Epithelial cell of esophagus (primary cell): ENCODE measurements around the gene GUK1.

ENCODE experiments used
- DNase-seq: peaks from one replicate; pipeline ENCODE4 v3.0.0; 2010; ENCODE audit warnings: low read depth
- H3K4me3 ChIP-seq: 2 replicates; pipeline ENCODE4 v1.5.1; 2011; ENCODE audit warnings: mild to moderate bottlenecking, low read length, control low read depth
- TF ChIP-seq, protein P1 (sequence below): IDR thresholded peaks from 2 replicates; pipeline ENCODE4 v1.5.1; 2011; ENCODE audit warnings: low read depth, mild to moderate bottlenecking, low read length, control low read depth, inconsistent platforms; ENCODE audit not compliant: insufficient read depth; ENCODE audit errors: missing control alignments

The GUK1 gene

DNA sequence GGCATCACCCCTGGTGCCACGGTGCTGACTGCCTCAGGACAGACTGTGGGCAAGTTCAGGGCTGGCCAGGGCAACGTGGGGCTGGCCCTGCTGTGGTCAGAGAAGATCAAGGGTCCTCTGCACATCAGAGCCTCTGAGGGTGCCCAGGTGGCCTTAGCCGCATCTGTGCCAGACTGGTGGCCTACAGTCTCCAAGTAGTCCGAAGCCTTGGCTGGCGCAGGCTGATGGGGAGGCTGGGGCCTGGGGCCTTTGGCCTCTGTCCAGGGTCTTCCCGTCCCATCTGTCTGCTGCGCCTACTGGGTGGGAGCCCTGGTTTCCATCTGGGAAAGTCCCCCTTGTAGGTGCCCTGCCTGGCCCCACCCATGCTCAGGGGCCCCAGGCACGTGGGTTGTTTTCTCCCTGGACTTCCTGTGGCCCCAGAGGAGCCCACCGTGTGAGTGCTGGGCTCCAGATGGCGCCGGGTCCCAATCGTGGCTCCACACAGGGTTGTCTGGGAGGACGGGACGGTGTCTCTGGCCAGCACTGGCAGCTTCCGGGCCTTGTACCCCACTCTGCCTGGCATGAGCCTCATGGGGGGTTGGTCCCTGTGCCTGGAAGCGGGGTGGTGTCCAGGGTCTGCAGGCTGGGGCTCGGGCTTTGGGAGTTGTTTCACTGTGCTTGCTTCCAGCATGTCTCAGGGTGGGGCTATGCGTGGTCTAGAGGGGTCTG, 35.4 kb downstream of the GUK1 start:
- no peak overlapping the region for H3K4me3 ChIP-seq
- TF ChIP-seq, protein P1, sequence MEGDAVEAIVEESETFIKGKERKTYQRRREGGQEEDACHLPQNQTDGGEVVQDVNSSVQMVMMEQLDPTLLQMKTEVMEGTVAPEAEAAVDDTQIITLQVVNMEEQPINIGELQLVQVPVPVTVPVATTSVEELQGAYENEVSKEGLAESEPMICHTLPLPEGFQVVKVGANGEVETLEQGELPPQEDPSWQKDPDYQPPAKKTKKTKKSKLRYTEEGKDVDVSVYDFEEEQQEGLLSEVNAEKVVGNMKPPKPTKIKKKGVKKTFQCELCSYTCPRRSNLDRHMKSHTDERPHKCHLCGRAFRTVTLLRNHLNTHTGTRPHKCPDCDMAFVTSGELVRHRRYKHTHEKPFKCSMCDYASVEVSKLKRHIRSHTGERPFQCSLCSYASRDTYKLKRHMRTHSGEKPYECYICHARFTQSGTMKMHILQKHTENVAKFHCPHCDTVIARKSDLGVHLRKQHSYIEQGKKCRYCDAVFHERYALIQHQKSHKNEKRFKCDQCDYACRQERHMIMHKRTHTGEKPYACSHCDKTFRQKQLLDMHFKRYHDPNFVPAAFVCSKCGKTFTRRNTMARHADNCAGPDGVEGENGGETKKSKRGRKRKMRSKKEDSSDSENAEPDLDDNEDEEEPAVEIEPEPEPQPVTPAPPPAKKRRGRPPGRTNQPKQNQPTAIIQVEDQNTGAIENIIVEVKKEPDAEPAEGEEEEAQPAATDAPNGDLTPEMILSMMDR: no peak
- DNase-seq: no peak

- TF ChIP-seq, protein P1: no peak
- no peak overlapping the region for H3K4me3 ChIP-seq
- DNase-seq: no peak
Measured at GRCh38 chr1:228176024-228176395, 35.9 kb downstream of the GUK1 start.

DNA sequence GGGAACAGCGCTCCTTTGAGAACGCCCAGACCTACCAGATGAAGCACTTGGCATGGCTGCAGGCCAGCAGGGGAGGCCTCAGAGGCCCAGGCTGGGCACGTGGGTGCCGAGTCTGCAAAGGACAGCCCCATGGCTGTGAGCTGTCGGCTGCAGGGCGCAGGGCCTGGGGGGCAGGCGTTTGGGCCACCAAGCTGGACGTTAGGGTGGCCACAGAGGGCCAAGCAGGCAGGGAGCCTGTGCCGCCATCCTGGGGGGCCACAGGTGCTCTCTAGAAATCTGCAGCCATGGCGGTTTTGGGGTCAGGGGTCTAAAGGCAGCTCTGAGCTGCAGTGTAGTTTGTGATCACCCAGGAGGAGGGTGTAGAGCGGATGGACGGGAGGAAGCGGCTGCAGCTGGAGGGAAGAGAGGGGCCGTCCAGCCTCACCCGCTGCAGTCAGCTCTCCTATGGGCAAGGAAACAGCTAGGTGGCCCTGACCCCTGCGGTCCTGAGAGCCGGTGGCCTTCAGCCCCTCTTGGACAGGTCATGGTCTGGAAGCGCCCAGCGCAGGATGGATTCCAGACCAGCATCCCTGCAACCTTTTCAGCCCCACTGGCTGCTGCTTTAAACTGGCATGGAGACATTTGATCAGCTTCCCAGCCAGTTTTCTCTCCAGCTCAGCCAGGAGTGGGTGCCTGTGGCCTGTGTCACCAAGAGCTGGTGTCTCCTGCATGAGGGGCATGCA, 36.5 kb downstream of the GUK1 start:
- TF ChIP-seq, protein P1: no peak
- no peak for DNase-seq
- no peak overlapping the region for H3K4me3 ChIP-seq

GRCh38 chr1:228177183-228177475, 37.0 kb downstream of the GUK1 start:
- no peak overlapping the region for H3K4me3 ChIP-seq
- TF ChIP-seq, protein P1: no peak
- no peak for DNase-seq

GRCh38 chr1:228177721-228178710, 37.9 kb downstream of the GUK1 start:
- TF ChIP-seq, protein P1: no peak
- no peak for DNase-seq
- H3K4me3 ChIP-seq: no peak overlapping the region

GRCh38 chr1:228178737-228179684, 38.9 kb downstream of the GUK1 start:
- DNase-seq: no peak
- TF ChIP-seq, protein P1: no peak
- H3K4me3 ChIP-seq: no peak overlapping the region
